Fibroblast of skin of abdomen (primary cell): ENCODE data around the gene ATP11B.

Experiments
- DNase-seq: peaks from one replicate; pipeline ENCODE4 v3.0.0-alpha.2; 2013

Gene ATP11B

GRCh38 chr3:182959474-182960350 is 166.4 kb downstream of the ATP11B start:
- no peak for DNase-seq

- no peak for DNase-seq
These were observed 168.9 kb downstream of the ATP11B start for GRCh38 chr3:182962166-182962565.

GRCh38 chr3:182964179-182964578 is 170.9 kb downstream of the ATP11B start:
- DNase-seq: no peak

GRCh38 chr3:182965861-182966366 is 172.6 kb downstream of the ATP11B start:
- DNase-seq: no peak

GRCh38 chr3:182967218-182968204 is 174.2 kb downstream of the ATP11B start:
- DNase-seq: no peak

- peak; percentile 61 for DNase-seq
These were observed 176.0 kb downstream of the ATP11B start for GRCh38 chr3:182969277-182969676.

GRCh38 chr3:182969853-182970252 is 176.5 kb downstream of the ATP11B start:
- DNase-seq: no peak

- no peak for DNase-seq
These were observed 177.6 kb downstream of the ATP11B start for GRCh38 chr3:182970811-182971418.
